Peyer's patch (tissue), 4 donors: ENCODE results near the gene CFAP126.
A peak's percentile ranks its signal among the peaks of the same experiment; 100 is the strongest.

Experiments used
- POLR2A ChIP-seq, 2 donors: fragments of 450-650 bp; IDR thresholded peaks; one replicate each; pipeline ENCODE4 v1.5.1; 2017; ENCODE audit warnings: antibody characterized with exemption in 2 of 2, mild to moderate bottlenecking in 2 of 2, moderate library complexity in 2 of 2
- TF ChIP-seq, protein P1 (sequence below), 6 experiments: fragments of 450-650 bp in 4 of 6; fragments of 200-600 bp in 2 of 6; sonication (generic) in 1 of 6; IDR thresholded peaks; one replicate each; pipeline ENCODE4 v1.5.1; 2017 to 2019; ENCODE audit warnings: antibody characterized with exemption in 6 of 6, mild to moderate bottlenecking in 3 of 6, moderate library complexity in 1 of 6

GRCh38 chr1:161389691-161390558, 22.2 kb upstream of the CFAP126 start:
- TF ChIP-seq, protein P1, sequence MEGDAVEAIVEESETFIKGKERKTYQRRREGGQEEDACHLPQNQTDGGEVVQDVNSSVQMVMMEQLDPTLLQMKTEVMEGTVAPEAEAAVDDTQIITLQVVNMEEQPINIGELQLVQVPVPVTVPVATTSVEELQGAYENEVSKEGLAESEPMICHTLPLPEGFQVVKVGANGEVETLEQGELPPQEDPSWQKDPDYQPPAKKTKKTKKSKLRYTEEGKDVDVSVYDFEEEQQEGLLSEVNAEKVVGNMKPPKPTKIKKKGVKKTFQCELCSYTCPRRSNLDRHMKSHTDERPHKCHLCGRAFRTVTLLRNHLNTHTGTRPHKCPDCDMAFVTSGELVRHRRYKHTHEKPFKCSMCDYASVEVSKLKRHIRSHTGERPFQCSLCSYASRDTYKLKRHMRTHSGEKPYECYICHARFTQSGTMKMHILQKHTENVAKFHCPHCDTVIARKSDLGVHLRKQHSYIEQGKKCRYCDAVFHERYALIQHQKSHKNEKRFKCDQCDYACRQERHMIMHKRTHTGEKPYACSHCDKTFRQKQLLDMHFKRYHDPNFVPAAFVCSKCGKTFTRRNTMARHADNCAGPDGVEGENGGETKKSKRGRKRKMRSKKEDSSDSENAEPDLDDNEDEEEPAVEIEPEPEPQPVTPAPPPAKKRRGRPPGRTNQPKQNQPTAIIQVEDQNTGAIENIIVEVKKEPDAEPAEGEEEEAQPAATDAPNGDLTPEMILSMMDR (IDR thresholded peaks at IDR 0.05) = no peak
- peak; percentile 84 to 97 for TF ChIP-seq POLR2A (IDR thresholded peaks at IDR 0.05)
